Endothelial cell of umbilical vein (primary cell): Measurements from ENCODE around the gene PRKCQ.

ENCODE experiments used
- CTCF ChIP-seq, 2 donors: IDR thresholded peaks; 1 replicate in 1 of 2; 2 replicates in 1 of 2; pipeline ENCODE4 v1.5.1; 2011; ENCODE audit warnings: low read length in 2 of 2, mild to moderate bottlenecking in 2 of 2, moderate library complexity in 2 of 2, control low read depth in 1 of 2, inconsistent platforms in 1 of 2, low read depth in 1 of 2; ENCODE audit not compliant: insufficient read depth in 1 of 2; ENCODE audit errors: extremely low read depth in 1 of 2
- EZH2 ChIP-seq: IDR thresholded peaks from 2 replicates; pipeline ENCODE4 v1.6.1; 2012; ENCODE audit warnings: borderline replicate concordance, low read depth, mild to moderate bottlenecking, moderate library complexity, low read length, inconsistent platforms; ENCODE audit not compliant: severe bottlenecking
- FOS ChIP-seq: IDR thresholded peaks from 2 replicates; pipeline ENCODE4 v1.6.1; 2011; ENCODE audit warnings: mild to moderate bottlenecking, low read length, moderate library complexity, borderline replicate concordance; ENCODE audit not compliant: insufficient read depth
- MAX ChIP-seq: IDR thresholded peaks from 2 replicates; pipeline ENCODE4 v1.6.1; 2011; ENCODE audit not compliant: insufficient read depth, insufficient read length
- POLR2AphosphoS5 ChIP-seq: IDR thresholded peaks from 2 replicates; pipeline ENCODE4 v1.6.1; 2012; ENCODE audit warnings: low read depth, mild to moderate bottlenecking, control low read depth, low read length, moderate library complexity; ENCODE audit not compliant: insufficient read depth

- TF ChIP-seq EZH2 = no peak
- TF ChIP-seq CTCF (IDR thresholded peaks at IDR 0.05; ENCODE audit: extremely low read depth in 1 of 2, insufficient read depth in 1 of 2, low read depth in 1 of 2, low read length in 2 of 2) = no peak
- no peak for TF ChIP-seq POLR2AphosphoS5
- TF ChIP-seq FOS = no peak
- no peak for TF ChIP-seq MAX
Observed at GRCh38 chr10:6539833-6540232, 40.2 kb downstream of the PRKCQ start.
